Measurements from ENCODE around the gene ANGPTL4. TPM values are rescaled to one million over a fixed set of nuclear protein-coding genes. Genes with fewer than 3 reads are reported as not detected.

ANGPTL4 gene
- polyA plus RNA-seq, 2 of the 4 experiments (the other 2 are of a cell fraction), result 12.3 to 30.8 TPM

GRCh38 chr19:8321067-8321985 lies 42.6 kb upstream of the ANGPTL4 start, which contains the start of the genes NDUFA7 and RPS28:
TSS of gene NDUFA7 (minus strand) at chr19:8321375. CDS start at chr19:8321358, 17 bp downstream.
TSS of gene RPS28 (plus strand) at chr19:8321496. CDS start at chr19:8321531, 35 bp downstream.
- DNase-seq (ENCODE audit: low read depth in 1 of 2, low spot score in 1 of 2) (peak; percentile 50 to 92), ATAC-seq (peak; percentile 80 to 89), FAIRE-seq (no peak)
- Histone ChIP-seq H3K4me1 (peaks cover 22% of the 10 kb centered on the region), H3K9me3 (no peaks in the 10 kb centered on the region), H3K4me3 (peak within 1 kb of the TSS; percentile 100), H3K4me2 (peak within 1 kb of the TSS; percentile 98), H3K27ac (peak within 1 kb of the TSS; percentile 95 to 99)
- POLR2A ChIA-PET, result interaction anchor here (0.6 to 1.7 kb wide), 5 partner anchors 9 to 284 kb away, joined by 3 to 20 read pairs (median 3); no protein-coding TSS in a partner anchor
- CTCF ChIA-PET, result interaction anchor here (0.8 kb wide), 1 partner anchor 14 kb away, joined by 3 read pairs; no protein-coding TSS in a partner anchor
- TF ChIP-seq FOSL2 (IDR thresholded peaks at IDR 0.05), result no peak
- TF ChIP-seq FOSL2 (CRISPR knock-in tag; IDR thresholded peaks at IDR 0.05), result no peak
- no peak for TF ChIP-seq ZFP36 (IDR thresholded peaks at IDR 0.05; ENCODE audit: borderline replicate concordance, partially characterized antibody)
- no peak for TF ChIP-seq KDM1A (IDR thresholded peaks at IDR 0.05; ENCODE audit: low read depth)
- peak; percentile 84 for TF ChIP-seq MAX (IDR thresholded peaks at IDR 0.05)
- TF ChIP-seq TP53 (CRISPR knock-in tag; IDR thresholded peaks at IDR 0.05), result no peak
- TF ChIP-seq MYC (IDR thresholded peaks at IDR 0.05; ENCODE audit: borderline replicate concordance, low read length), result 0 out of 2 replicates have a peak, but pooled peaks have one; percentile 39
- TF ChIP-seq JUN (IDR thresholded peaks at IDR 0.05), result peak; percentile 54 to 92; a peak in 4 of 5 replicates
- peak; percentile 54; the same call in 1 of the 2 replicates for TF ChIP-seq GATA3 (IDR thresholded peaks at IDR 0.05; ENCODE audit: borderline replicate concordance)
- no peak for TF ChIP-seq NR3C1 (IDR thresholded peaks at IDR 0.05)
- 0 out of 5 replicates have a peak, but pooled peaks of 1 of the 2 experiments have one; percentile 24 for TF ChIP-seq RAD21 (conservative IDR thresholded peaks at IDR 0.05 in 1 of 2, IDR thresholded peaks at IDR 0.05 in 1 of 2)
- peak; percentile 94 for TF ChIP-seq KDM5A (IDR thresholded peaks at IDR 0.05)
- TF ChIP-seq TFCP2L1 (CRISPR knock-in tag; IDR thresholded peaks at IDR 0.05), result 0 out of 2 replicates have a peak, but pooled peaks have one; percentile 34
- peak; percentile 95 for TF ChIP-seq REST (IDR thresholded peaks at IDR 0.05)
- TF ChIP-seq USF2 (IDR thresholded peaks at IDR 0.05), result peak; percentile 85
- peak; percentile 91; the same call in 2 of the 3 replicates for TF ChIP-seq BCL3 (IDR thresholded peaks at IDR 0.05)
- no peak for TF ChIP-seq EP300 (IDR thresholded peaks at IDR 0.05)
- peak; percentile 95 for TF ChIP-seq CHD2 (IDR thresholded peaks at IDR 0.05; ENCODE audit: low read length, partially characterized antibody)
- TF ChIP-seq POLR2A (IDR thresholded peaks at IDR 0.05; ENCODE audit: low read length), result peak; percentile 81
- TF ChIP-seq PHF8 (IDR thresholded peaks at IDR 0.05; ENCODE audit: borderline replicate concordance, low read depth), result peak; percentile 91; the same call in 1 of the 2 replicates
- 3% methylated on average over 28 of the region's 72 CpGs for WGBS (ENCODE audit: missing lambda C conversion rate)

Data from A549 (cell line).